Hematopoietic multipotent progenitor cell treated with erythropoietin and hydrocortisone succinate and interleukin-3 and kit ligand, for 15 days (in vitro differentiated cells): Measurements from ENCODE around the gene HOXC10.

Experiments used
- DNase-seq: peaks from one replicate; pipeline ENCODE4 v3.0.0-alpha.2; 2015; ENCODE audit warnings: low spot score

HOXC10 gene

DNA sequence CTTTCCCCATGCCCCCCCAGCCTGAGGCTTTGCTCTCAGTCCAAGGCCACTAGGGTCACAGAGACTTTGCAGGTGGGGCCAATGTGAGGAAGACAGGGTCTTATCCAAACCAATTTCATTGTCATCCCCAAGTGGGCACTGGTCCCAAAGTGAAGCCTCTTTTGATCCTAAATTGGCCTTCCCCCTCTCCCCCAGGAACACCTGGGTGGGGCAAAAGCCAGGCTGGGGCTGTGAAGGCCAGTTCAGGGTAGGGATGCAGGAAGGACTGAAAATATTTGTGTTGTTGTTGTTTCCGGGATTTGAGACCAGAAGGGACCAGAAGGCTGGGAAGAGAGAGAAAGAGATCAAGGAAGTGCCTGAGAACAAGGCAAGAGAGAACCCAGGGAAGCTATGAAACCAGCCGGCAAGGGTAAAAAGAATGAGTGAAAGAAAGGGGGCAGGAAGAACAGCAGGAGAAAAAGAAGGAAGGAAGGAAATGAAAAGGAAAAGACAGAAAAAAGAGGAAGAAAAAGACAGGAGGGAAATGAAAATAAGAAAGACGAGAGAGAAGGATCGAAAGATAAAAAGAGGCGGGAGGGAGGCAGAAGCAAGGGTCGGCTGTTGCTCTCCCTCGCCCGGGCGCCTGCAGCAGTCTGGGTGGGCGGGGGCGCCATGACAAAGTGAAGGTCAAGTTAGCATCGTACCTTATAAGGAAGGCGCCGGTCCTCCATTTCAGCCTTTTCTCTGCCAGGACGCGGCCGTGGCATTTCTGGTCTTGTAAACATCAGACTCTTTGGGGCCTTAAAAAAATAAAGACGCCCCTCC lies 19.5 kb upstream of the HOXC10 start:
- no peak for DNase-seq

DNA sequence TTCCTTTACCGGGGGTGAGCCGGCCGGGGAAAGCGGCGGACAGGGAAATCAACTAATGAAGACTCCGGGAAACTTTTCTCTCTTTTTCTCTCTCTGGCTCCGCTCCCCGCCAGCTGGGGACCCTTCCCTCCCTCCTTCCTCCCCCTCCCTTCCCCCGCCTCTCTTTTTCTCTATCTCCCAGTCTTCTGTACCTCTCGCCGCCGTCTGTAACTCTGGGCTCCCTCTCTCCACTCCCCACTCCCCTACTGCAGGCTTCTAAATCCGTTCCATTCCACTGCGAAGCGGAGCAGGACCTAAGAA lies 18.9 kb upstream of the HOXC10 start:
- DNase-seq = no peak

DNA sequence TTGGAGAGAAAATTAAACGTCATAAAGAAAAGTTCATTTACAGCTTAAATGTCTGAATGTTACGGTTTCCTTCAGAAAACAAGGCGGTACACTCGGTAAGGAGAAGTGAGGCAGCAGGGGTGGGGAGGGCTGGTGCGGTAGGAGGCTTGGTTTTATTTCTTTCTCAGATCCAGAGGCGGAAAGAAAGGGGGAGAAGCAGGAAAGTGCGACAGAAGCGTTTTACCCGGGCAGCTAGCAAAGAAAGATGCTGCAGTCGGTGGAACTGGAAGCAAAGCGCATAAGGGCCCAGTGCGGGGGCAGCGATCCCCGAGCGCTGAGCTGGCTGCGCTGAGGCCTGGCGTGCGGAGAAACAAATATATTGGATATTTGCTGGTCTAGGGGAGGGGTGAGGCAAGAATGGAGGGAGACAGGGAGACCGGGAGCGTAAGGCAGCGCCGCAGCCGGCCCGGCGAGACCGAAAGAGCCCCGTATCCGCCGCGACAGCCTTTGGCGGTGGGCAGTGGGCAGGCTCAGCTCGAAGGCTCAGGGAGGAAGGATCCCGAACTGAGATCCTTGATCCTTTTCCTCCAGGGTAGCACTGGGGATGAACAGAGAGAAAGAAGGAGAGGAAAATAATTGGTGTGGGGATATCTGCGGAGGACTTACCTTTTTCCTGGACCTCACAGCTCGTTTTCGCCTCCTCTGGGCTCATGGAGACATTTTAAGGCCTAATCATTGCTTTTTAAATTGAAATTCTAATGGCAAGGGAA lies 18.4 kb upstream of the HOXC10 start:
- no peak for DNase-seq

- DNase-seq = no peak
These were observed 17.5 kb upstream of the HOXC10 start for GRCh38 chr12:53967421-53967925.

GRCh38 chr12:53968214-53969127 lies 16.5 kb upstream of the HOXC10 start:
- no peak for DNase-seq

- no peak for DNase-seq
These were observed 15.2 kb upstream of the HOXC10 start for GRCh38 chr12:53969588-53970259.

DNA sequence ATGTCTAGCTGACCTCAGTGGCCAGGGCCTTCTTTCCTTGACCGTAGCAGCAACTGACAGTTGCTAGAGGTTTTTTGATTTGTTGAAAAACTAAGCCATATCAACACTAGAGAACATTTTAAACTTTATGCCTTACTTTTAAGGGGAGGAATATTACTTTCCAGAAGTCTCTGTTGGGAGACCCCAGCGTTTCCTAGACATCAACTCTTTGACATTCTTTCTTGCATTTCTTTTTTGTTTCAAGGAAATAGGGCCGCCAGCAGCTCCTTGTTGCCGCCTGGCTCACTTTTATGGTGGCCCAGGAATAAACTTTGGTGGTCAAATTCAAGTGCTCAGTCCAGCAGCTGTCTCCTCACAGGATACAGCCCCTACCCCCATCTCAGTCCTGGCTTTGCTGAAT lies 14.5 kb upstream of the HOXC10 start:
- DNase-seq = no peak

DNA sequence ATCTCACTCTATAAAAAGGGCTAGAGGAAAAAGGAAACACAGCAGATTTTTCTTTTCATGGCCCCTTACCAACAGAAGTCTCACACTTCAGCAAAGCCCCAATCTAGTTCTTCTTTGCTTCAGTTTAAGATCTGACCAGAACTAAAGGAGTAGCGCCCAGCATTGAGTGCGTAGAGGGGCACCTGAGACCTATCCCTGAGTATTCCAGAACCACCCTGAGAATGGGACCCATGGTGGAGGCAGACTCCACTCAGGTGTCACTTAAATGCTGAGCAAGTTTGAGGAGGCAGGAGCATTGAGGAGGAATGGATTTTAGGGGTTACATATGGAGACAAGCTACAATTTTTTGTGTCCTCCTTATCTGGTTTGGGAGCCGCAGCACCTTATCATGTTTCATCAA lies 13.8 kb upstream of the HOXC10 start:
- no peak for DNase-seq

DNA sequence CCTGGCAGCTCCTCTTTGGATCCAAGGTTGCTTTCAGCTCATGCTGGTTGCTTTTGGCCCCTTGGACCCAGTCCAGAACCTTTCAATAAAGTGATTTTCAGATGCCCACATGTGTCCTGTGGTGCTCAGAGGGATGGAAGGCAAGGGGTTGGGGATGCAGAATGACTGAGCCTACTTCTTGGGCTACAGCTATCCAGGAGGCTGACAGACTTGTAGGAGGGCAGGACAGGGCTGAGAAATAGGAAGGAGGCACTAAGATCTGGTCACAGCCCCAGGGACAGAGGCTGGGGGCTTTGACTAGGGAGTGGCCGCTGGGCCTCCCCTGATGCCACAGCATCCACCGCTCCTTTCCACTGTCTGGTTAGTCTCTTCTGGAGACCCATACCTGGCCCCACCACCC lies 13.3 kb upstream of the HOXC10 start:
- DNase-seq = no peak

DNA sequence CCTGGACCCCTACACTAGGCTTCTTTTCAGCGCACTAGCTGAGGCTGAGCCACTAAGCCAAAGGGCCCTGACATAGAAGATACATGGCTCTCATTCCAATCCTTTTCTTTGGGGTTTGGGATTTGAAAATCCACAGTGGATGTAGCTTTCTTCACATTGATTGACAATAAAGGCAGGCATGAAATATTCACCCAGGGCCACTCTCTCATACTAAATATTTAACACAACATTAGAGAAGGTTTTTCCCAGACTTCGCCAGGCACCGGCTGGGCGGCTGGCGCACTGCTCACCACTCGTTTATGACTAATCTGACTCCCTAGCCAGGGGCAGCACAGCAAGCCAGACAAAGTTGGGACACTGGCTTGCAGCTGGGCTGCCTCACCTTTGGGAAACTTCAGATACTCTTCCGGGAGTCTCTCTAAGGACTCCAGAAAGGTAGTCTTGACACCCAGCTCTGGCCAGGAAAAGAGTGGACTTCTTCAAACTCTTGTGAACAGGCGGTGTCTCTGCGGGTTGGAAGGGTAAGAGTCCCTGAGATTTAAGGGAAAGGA lies 12.7 kb upstream of the HOXC10 start:
- DNase-seq = no peak

GRCh38 chr12:53972722-53973235 lies 12.2 kb upstream of the HOXC10 start, which contains the start of gene HOXC11:
HOXC11 (plus strand) TSS chr12:53973126; CDS start chr12:53973242, 116 bp downstream.
- no peak for DNase-seq

- no peak for DNase-seq
These were observed 11.5 kb upstream of the HOXC10 start for GRCh38 chr12:53973236-53974042.

DNA sequence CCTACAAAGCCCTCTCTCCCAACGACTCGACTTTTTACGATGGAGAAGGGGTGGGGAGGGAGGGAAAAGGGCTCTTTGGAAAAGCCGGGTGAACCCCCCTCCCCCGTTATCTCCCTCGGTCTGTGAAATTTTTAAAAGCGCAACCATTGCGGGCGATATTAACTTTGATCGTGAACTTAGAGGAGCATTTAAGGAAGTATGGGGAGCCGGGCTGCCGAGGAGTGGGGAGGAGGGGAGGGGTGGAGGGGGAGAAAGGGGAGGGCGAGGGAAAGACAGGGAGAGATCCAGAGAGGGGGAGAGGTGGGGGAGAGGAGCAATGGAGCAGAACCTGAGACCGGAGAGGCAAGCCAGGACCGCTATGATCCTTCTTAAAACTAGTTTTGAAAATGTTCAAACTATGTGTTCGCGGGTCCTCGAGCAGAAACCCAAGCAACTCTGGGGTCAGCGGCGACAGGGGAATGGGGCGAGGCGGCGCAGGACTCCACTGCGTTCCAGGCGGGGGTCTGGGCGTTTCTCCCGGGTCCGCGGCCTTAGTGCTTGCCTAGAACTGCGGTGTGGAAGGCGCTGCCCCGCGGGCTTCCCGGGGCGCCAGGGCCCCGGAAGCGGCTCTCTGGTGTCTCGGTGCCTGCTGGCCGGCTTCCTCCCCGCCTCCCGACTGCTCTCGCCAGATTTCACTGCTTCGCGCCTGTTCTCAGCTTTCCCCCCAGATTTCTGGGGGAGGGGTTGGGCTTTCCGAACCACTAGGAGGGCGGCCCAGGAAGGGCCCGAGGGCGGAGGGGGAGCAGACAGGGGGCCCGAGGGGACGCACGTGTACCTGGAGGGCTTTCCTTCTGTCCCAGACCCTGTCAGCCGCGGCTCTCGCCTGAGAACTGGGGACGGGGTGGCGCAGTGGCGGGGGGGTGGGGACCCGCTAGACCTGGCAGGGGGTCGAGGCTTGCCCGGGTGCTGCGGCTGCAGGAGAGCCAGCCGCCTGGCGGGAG lies 10.6 kb upstream of the HOXC10 start, which contains the start of gene HOTAIR:
TSS of gene HOTAIR (minus strand) at position 871 of the 980 bp plus-strand sequence.
- DNase-seq = no peak

GRCh38 chr12:53975064-53975471 lies 9.9 kb upstream of the HOXC10 start:
- DNase-seq = no peak

- no peak for DNase-seq
These were observed 9.3 kb upstream of the HOXC10 start for GRCh38 chr12:53975479-53976152.

DNA sequence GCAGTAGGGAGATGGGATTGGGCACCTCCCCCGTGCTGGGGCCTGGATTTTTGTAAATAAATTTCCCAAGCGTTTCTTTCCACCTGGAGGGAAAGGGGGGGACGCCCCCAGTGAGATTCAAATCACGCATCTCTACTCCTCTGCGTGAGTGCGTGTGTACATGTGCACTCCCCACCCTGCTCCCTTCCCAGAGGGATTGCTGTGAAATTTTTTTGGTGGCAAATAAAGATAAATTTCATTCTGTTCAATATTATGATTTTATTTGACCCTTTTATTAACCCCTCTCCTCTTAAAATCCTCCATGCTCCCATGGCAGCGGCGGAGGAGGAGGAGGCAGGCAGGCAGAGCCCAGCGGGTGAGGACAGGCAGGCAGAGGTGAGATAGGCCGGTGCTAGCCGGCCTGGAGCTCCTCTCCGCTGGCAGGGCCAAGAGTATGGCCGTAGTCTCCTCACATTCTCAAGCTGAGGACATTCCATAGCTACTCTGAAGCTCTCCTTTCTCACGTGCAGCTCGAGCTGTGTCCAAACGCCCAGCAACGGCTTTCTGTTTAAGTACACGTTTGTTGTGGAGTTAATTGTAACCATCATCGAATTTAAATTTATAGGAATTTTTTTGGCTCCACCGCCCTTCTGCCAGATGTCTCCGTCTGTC lies 8.6 kb upstream of the HOXC10 start:
- no peak for DNase-seq

GRCh38 chr12:53976823-53977595 lies 7.9 kb upstream of the HOXC10 start:
- DNase-seq = no peak
